HG03039 (cell line): ENCODE measurements around the gene HPSE2.
"Not testable (repeated sequence)": the region's sequence is repeated elsewhere in the genome, so short reads cannot be mapped to it uniquely, and the experiment has no call there.

Experiments
- ATAC-seq: cut with Tn5 transposase; IDR thresholded peaks from one replicate; pipeline ENCODE4 v1.9.1; 2021; ENCODE audit warnings: mild to moderate bottlenecking, moderate library complexity; ENCODE audit not compliant: unreplicated experiment

The HPSE2 gene

GRCh38 chr10:98577168-98577567, 658.5 kb downstream of the HPSE2 start:
- no peak for ATAC-seq

- no peak for ATAC-seq
Observed at GRCh38 chr10:98576096-98576495, 659.6 kb downstream of the HPSE2 start.

GRCh38 chr10:98572594-98572993, 663.1 kb downstream of the HPSE2 start:
- no peak for ATAC-seq

- no peak for ATAC-seq
Observed at GRCh38 chr10:98570834-98571233, 664.8 kb downstream of the HPSE2 start.

- no peak for ATAC-seq
Observed at GRCh38 chr10:98569853-98570252, 665.8 kb downstream of the HPSE2 start.

GRCh38 chr10:98568551-98568950, 667.1 kb downstream of the HPSE2 start:
- no peak for ATAC-seq

- ATAC-seq: no peak
Observed at GRCh38 chr10:98567391-98568133, 668.1 kb downstream of the HPSE2 start.

GRCh38 chr10:98563811-98564210, 671.8 kb downstream of the HPSE2 start:
- no peak for ATAC-seq

- no peak for ATAC-seq
Observed at GRCh38 chr10:98560565-98560964, 675.1 kb downstream of the HPSE2 start.

- ATAC-seq: no peak
Observed at GRCh38 chr10:98556061-98556460, 679.6 kb downstream of the HPSE2 start.

GRCh38 chr10:98555021-98555619, 680.5 kb downstream of the HPSE2 start:
- ATAC-seq: no peak

GRCh38 chr10:98541561-98541960, 694.1 kb downstream of the HPSE2 start:
- not testable (repeated sequence) for ATAC-seq

- ATAC-seq: no peak
Observed at GRCh38 chr10:98539578-98539977, 696.1 kb downstream of the HPSE2 start.

- ATAC-seq: no peak
Observed at GRCh38 chr10:98538472-98538871, 697.2 kb downstream of the HPSE2 start.

- ATAC-seq: no peak
Observed at GRCh38 chr10:98536551-98536950, 699.1 kb downstream of the HPSE2 start.

- no peak for ATAC-seq
Observed at GRCh38 chr10:98533746-98534445, 701.8 kb downstream of the HPSE2 start.

GRCh38 chr10:98533241-98533640, 702.4 kb downstream of the HPSE2 start:
- no peak for ATAC-seq

- no peak for ATAC-seq
Observed at GRCh38 chr10:98528805-98529183, 706.9 kb downstream of the HPSE2 start.

- ATAC-seq: no peak
Observed at GRCh38 chr10:98528166-98528804, 707.4 kb downstream of the HPSE2 start.

- ATAC-seq: no peak
Observed at GRCh38 chr10:98525969-98526368, 709.7 kb downstream of the HPSE2 start.

GRCh38 chr10:98524124-98524523, 711.5 kb downstream of the HPSE2 start:
- ATAC-seq: no peak

GRCh38 chr10:98519841-98520240, 715.8 kb downstream of the HPSE2 start:
- no peak for ATAC-seq
